Measurements from ENCODE around the gene SHC4. TPM values are rescaled to one million over a fixed set of nuclear protein-coding genes. Genes with fewer than 3 reads are reported as not detected.

Gene SHC4
- total RNA-seq, 1 donor from 2014 or later, result 5.0 TPM

DNA sequence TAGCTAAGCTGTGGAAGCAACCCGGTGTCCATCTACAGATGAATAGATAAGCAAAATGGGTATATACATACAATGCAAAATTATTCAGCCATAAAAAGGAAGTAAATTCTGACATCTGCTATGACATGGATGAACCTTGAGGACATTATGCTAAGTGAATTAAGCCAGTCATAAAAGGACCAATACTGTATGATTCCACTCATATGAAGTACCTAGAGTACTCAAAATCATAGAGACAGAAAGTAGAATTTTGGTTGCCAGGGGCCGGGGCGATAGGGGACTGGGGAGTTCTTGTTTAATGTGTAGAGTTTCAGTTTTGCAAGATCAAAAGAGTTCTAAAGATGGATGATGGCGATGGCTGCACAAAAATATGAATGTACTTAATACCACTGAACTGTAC, 75.5 kb downstream of the SHC4 start:
- no peaks in the 10 kb centered on the region for H3K27me3 Mint-ChIP-seq (ENCODE audit: low read depth)
- H3K27ac Mint-ChIP-seq (ENCODE audit: unreplicated experiment), result no peak overlapping the region
- no peak overlapping the region for H3K4me3 Mint-ChIP-seq
- H3K4me1 Mint-ChIP-seq, result peaks cover 11% of the 10 kb centered on the region
- TF ChIP-seq, protein P1, sequence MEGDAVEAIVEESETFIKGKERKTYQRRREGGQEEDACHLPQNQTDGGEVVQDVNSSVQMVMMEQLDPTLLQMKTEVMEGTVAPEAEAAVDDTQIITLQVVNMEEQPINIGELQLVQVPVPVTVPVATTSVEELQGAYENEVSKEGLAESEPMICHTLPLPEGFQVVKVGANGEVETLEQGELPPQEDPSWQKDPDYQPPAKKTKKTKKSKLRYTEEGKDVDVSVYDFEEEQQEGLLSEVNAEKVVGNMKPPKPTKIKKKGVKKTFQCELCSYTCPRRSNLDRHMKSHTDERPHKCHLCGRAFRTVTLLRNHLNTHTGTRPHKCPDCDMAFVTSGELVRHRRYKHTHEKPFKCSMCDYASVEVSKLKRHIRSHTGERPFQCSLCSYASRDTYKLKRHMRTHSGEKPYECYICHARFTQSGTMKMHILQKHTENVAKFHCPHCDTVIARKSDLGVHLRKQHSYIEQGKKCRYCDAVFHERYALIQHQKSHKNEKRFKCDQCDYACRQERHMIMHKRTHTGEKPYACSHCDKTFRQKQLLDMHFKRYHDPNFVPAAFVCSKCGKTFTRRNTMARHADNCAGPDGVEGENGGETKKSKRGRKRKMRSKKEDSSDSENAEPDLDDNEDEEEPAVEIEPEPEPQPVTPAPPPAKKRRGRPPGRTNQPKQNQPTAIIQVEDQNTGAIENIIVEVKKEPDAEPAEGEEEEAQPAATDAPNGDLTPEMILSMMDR (conservative IDR thresholded peaks at IDR 0.05), result no peak
- no peaks in the 10 kb centered on the region for H3K36me3 Mint-ChIP-seq (ENCODE audit: low read depth)
- H3K9me3 Mint-ChIP-seq, result no peaks in the 10 kb centered on the region
- no peak for DNase-seq (ENCODE audit: low read depth, low spot score)

DNA sequence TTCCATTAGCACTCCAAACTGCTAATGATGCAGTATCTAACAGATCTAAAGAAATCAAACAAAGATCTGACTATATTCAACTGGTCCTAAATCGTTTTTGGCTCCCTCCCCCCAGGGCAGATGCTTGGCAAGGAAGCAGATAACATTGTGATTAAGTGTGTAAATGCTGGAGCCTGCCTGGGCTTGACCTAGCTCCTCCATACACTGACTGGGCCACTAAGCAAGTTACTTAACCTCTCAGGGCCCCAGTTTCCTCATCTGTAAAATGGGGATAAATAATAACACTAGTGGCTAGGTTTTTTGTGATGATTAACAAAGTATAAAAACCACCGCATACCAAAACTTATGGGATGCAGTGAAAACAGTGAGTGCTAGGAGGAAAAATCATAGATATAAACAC, 76.6 kb downstream of the SHC4 start:
- no peak for DNase-seq (ENCODE audit: low read depth, low spot score)
- Mint-ChIP-seq H3K9me3 (no peaks in the 10 kb centered on the region), H3K27me3 (ENCODE audit: low read depth) (no peaks in the 10 kb centered on the region), H3K4me3 (no peak overlapping the region), H3K27ac (ENCODE audit: unreplicated experiment) (no peak overlapping the region), H3K4me1 (peaks cover 11% of the 10 kb centered on the region), H3K36me3 (ENCODE audit: low read depth) (no peaks in the 10 kb centered on the region)
- TF ChIP-seq, protein P1 (conservative IDR thresholded peaks at IDR 0.05), result no peak

- Mint-ChIP-seq H3K4me3 (no peak overlapping the region), H3K27me3 (ENCODE audit: low read depth) (no peaks in the 10 kb centered on the region), H3K9me3 (no peaks in the 10 kb centered on the region), H3K27ac (ENCODE audit: unreplicated experiment) (no peak overlapping the region), H3K4me1 (peaks cover 17% of the 10 kb centered on the region), H3K36me3 (ENCODE audit: low read depth) (peaks cover under 1% of the 10 kb centered on the region)
- TF ChIP-seq, protein P1 (conservative IDR thresholded peaks at IDR 0.05), result no peak
- no peak for DNase-seq (ENCODE audit: low read depth, low spot score)
Measured at GRCh38 chr15:48883699-48884098, 80.0 kb downstream of the SHC4 start.

DNA sequence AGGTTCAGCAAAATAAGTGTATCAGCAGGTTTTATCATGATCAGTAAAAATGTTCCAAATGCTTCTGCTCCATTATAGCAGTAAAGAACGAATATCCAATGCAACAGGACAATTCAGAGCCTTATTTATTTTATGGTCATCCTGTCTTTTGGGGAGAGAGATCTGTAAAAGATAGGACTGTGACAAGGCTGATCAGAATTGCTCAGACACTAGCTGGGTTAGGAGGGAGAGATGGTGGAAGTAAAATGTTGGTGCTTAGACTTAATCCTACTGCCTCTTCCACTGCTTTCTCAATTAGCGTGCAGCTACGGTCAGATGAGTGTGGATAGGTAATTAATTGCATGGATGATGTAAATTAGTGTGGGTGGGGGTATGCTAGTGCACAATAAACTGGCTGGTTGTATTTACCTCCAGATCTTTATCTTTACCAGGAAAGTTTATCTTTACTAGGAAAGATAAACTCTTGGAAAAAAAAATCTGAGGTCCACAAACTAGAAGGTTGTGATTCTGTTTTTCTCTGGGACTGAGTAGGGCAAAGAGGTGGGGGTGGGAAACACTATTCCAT, 83.6 kb downstream of the SHC4 start:
- H3K9me3 Mint-ChIP-seq, result no peaks in the 10 kb centered on the region
- no peak overlapping the region for H3K27ac Mint-ChIP-seq (ENCODE audit: unreplicated experiment)
- TF ChIP-seq, protein P1 (conservative IDR thresholded peaks at IDR 0.05), result no peak
- no peaks in the 10 kb centered on the region for H3K27me3 Mint-ChIP-seq (ENCODE audit: low read depth)
- H3K36me3 Mint-ChIP-seq (ENCODE audit: low read depth), result peaks cover 7% of the 10 kb centered on the region
- peak overlapping the region; percentile 99 for H3K4me3 Mint-ChIP-seq
- DNase-seq (ENCODE audit: low read depth, low spot score), result no peak
- H3K4me1 Mint-ChIP-seq, result peaks cover 37% of the 10 kb centered on the region

DNA sequence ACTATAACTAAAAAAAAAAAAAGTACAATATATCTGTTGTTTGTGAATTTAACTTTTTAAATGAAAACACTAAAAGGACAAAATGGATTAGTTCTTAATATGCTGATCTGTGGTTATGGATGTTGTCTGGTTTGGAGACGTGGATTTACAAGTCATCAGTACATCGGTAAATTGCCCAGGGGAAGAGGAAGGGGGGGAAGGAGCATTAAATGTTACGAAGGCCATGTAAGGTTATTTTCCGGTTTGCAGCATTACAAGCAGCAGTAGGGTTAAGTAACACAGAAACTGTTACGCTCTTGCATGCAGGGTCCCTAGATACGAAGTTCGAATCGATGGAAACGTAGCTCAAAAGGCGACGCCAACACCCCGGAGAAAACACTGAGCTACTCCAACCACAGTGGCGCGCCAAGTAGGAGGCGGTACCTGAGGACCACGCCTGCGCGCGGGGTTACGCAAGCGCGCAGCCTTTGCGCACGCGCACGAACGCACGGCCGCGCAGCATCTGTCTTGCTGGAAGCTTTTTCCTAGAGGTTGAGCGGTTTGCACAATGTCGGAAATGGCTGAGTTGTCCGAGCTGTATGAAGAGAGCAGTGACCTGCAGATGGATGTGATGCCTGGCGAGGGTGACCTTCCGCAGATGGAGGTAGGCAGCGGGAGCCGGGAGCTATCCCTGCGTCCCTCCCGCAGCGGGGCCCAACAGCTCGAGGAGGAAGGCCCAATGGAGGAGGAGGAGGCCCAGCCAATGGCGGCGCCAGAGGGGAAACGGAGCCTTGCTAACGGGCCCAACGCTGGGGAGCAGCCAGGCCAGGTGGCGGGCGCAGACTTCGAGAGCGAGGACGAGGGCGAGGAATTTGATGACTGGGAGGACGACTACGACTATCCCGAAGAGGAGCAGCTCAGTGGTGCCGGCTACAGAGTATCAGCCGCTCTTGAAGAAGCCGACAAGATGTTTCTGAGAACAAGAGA, 85.8 kb downstream of the SHC4 start, which contains the start of gene EID1:
EID1 (plus strand) TSS at position 505 of the 966 bp plus-strand sequence; CDS start at position 548, 43 bp downstream.
- DNase-seq (ENCODE audit: low read depth, low spot score), result peak; percentile 87
- Mint-ChIP-seq H3K36me3 (ENCODE audit: low read depth) (peaks cover 7% of the 10 kb centered on the region), H3K4me1 (peaks cover 37% of the 10 kb centered on the region), H3K9me3 (no peaks in the 10 kb centered on the region), H3K27ac (ENCODE audit: unreplicated experiment) (peak within 1 kb of the TSS; percentile 99), H3K4me3 (peak within 1 kb of the TSS; percentile 99), H3K27me3 (ENCODE audit: low read depth) (peaks cover 5% of the 10 kb centered on the region)
- TF ChIP-seq, protein P1 (conservative IDR thresholded peaks at IDR 0.05), result no peak

Data from neural crest cell (in vitro differentiated cells).